Prostate gland (tissue), 2 donors: Measurements from ENCODE around the gene SV2C. TPM values are rescaled to one million over a fixed set of nuclear protein-coding genes. Genes with fewer than 3 reads are reported as not detected.

Experiments
- DNase-seq: peaks from one replicate; pipeline ENCODE4 v3.0.0-alpha.2; 2019; ENCODE audit warnings: low spot score
- H3K27ac ChIP-seq, 2 donors: fragments of 200-600 bp; sonication (generic); 2 replicates each; pipeline ENCODE4 v1.5.1; 2017 to 2019
- H3K27me3 ChIP-seq: fragments of 200-600 bp; sonication (generic); replicated peaks from 2 replicates; pipeline ENCODE4 v1.5.1; 2019; ENCODE audit not compliant: insufficient read depth
- H3K36me3 ChIP-seq, 2 donors: fragments of 200-600 bp; sonication (generic); 1 replicate in 1 of 2; 2 replicates in 1 of 2; pipeline versions ENCODE4 v1.5.1 to v1.8.1; 2017 to 2019
- H3K4me1 ChIP-seq: fragments of 200-600 bp; sonication (generic); replicated peaks from 2 replicates; pipeline ENCODE4 v1.5.1; 2019
- H3K4me3 ChIP-seq, 2 donors: fragments of 200-600 bp; sonication (generic); 2 replicates each; pipeline ENCODE4 v1.5.1; 2017 to 2019
- H3K9me3 ChIP-seq: fragments of 200-600 bp; sonication (generic); 2 replicates; pipeline ENCODE4 v1.5.1; 2017
- CTCF ChIP-seq, 4 experiments: fragments of 200-600 bp in 2 of 4; fragments of 450-650 bp in 2 of 4; sonication (generic) in 2 of 4; IDR thresholded peaks; 1 replicate in 3 of 4; 2 replicates in 1 of 4; pipeline ENCODE4 v1.5.1; 2016 to 2019; ENCODE audit warnings: antibody characterized with exemption in 4 of 4, mild to moderate bottlenecking in 2 of 4, moderate library complexity in 2 of 4
- POLR2A ChIP-seq: fragments of 450-650 bp; IDR thresholded peaks from one replicate; pipeline ENCODE4 v1.6.1; 2016; ENCODE audit warnings: antibody characterized with exemption, mild to moderate bottlenecking
- POLR2AphosphoS5 ChIP-seq: sonication (generic); formaldehyde crosslinking; IDR thresholded peaks from one replicate; pipeline ENCODE4 v1.6.1; 2017; ENCODE audit warnings: antibody characterized with exemption
- WGBS: methylation state at CpG from one replicate; pipeline ENCODE4 v1.1.5; 2018; 5-methylcytosine and 5-hydroxymethylcytosine counted together
- intact Hi-C: fragments of 100-400 bp; cut with DNase I; formaldehyde crosslinking; loops from one replicate; pipeline ENCODE4 v1.14.2; 2022
- total RNA-seq, 2 donors: library from RNA; depleted of rRNA; stranded (reverse); fragments of >200 nt; gene quantifications; one replicate each; pipeline ENCODE4 v1.1.0, GENCODE V29; 2016

The SV2C gene
- total RNA-seq, 2 donors from 2014 or later = 0.28 to 0.96 TPM

- no peak overlapping the region for H3K4me3 ChIP-seq
- no peaks in the 10 kb centered on the region for H3K9me3 ChIP-seq
- 74% methylated on average over 3 of the region's 3 CpGs for WGBS
- DNase-seq = no peak
- intact Hi-C loops = no loop called here
- no peaks in the 10 kb centered on the region for H3K36me3 ChIP-seq
- H3K27ac ChIP-seq = no peak overlapping the region
- H3K27me3 ChIP-seq = no peaks in the 10 kb centered on the region
- no peak for TF ChIP-seq POLR2A
- peaks cover 5% of the 10 kb centered on the region for H3K4me1 ChIP-seq
Measured at GRCh38 chr5:76384705-76385104, 301.5 kb downstream of the SV2C start.

GRCh38 chr5:76385540-76385939, 302.4 kb downstream of the SV2C start:
- 92% methylated on average over 5 of the region's 5 CpGs for WGBS
- TF ChIP-seq POLR2A (no peak), POLR2AphosphoS5 (no peak), CTCF (IDR thresholded peaks at IDR 0.05) (no peak)
- no peaks in the 10 kb centered on the region for H3K27me3 ChIP-seq
- DNase-seq = no peak
- H3K27ac ChIP-seq = no peak overlapping the region
- no peak overlapping the region for H3K4me3 ChIP-seq
- H3K36me3 ChIP-seq = no peaks in the 10 kb centered on the region
- intact Hi-C loops = no loop called here
- H3K4me1 ChIP-seq = peaks cover 5% of the 10 kb centered on the region
- H3K9me3 ChIP-seq = no peaks in the 10 kb centered on the region

GRCh38 chr5:76386360-76386759, 303.2 kb downstream of the SV2C start:
- 63% methylated on average over 5 of the region's 5 CpGs for WGBS
- TF ChIP-seq CTCF (IDR thresholded peaks at IDR 0.05) (no peak), POLR2AphosphoS5 (no peak), POLR2A (no peak)
- DNase-seq = peak; percentile 62
- Histone ChIP-seq H3K4me3 (no peak overlapping the region), H3K27me3 (no peaks in the 10 kb centered on the region), H3K27ac (peak overlapping the region; percentile 13 to 63), H3K9me3 (no peaks in the 10 kb centered on the region), H3K4me1 (peaks cover 5% of the 10 kb centered on the region), H3K36me3 (no peaks in the 10 kb centered on the region)
- intact Hi-C loops = no loop called here

GRCh38 chr5:76388236-76388635, 305.1 kb downstream of the SV2C start:
- no peaks in the 10 kb centered on the region for H3K36me3 ChIP-seq
- peak overlapping the region; percentile 63 to 65 for H3K27ac ChIP-seq
- H3K27me3 ChIP-seq = no peaks in the 10 kb centered on the region
- DNase-seq = peak; percentile 64
- WGBS = 29% methylated on average over 1 of the region's 1 CpG
- H3K4me3 ChIP-seq = no peak overlapping the region
- peak; percentile 88 for TF ChIP-seq POLR2AphosphoS5
- no peak for TF ChIP-seq CTCF (IDR thresholded peaks at IDR 0.05)
- intact Hi-C loops = no loop called here
- H3K4me1 ChIP-seq = peaks cover 5% of the 10 kb centered on the region
- H3K9me3 ChIP-seq = no peaks in the 10 kb centered on the region

GRCh38 chr5:76388791-76389512, 305.8 kb downstream of the SV2C start:
- Histone ChIP-seq H3K27ac (peak overlapping the region; percentile 43 to 55), H3K4me1 (peaks cover 5% of the 10 kb centered on the region), H3K4me3 (no peak overlapping the region), H3K36me3 (no peaks in the 10 kb centered on the region), H3K27me3 (no peaks in the 10 kb centered on the region), H3K9me3 (no peaks in the 10 kb centered on the region)
- WGBS = 82% methylated on average over 11 of the region's 11 CpGs
- DNase-seq = no peak
- intact Hi-C loops = no loop called here
- TF ChIP-seq POLR2AphosphoS5 (no peak), POLR2A (no peak)
